Dendritic cell treated with granulocyte-macrophage colony-stimulating factor and Interleukin-4, amounts not matched to agents 40 ng/mL and 50 ng/mL, for 4 days (primary cell): Measurements from ENCODE around the gene COMMD8.
"Not testable (repeated sequence)": the region's sequence is repeated elsewhere in the genome, so short reads cannot be mapped to it uniquely, and the experiment has no call there.

Experiments
- H3K27ac Mint-ChIP-seq: one replicate; pipeline ENCODE4 v1.8.0; 2022; ENCODE audit warnings: mild to moderate bottlenecking, mixed read lengths
- H3K27me3 Mint-ChIP-seq: one replicate; pipeline ENCODE4 v1.8.0; 2022; ENCODE audit warnings: mild to moderate bottlenecking, mixed read lengths
- H3K36me3 Mint-ChIP-seq: one replicate; pipeline ENCODE4 v1.8.0; 2022; ENCODE audit warnings: low read depth, mixed read lengths
- H3K4me1 Mint-ChIP-seq: one replicate; pipeline ENCODE4 v1.8.0; 2022; ENCODE audit warnings: low read depth, mixed read lengths
- H3K4me3 Mint-ChIP-seq: one replicate; pipeline ENCODE4 v1.8.0; 2022; ENCODE audit warnings: mild to moderate bottlenecking, moderate library complexity, mixed read lengths
- H3K9me3 Mint-ChIP-seq: one replicate; pipeline ENCODE4 v1.8.0; 2022; ENCODE audit warnings: mixed read lengths
- intact Hi-C: fragments of 100-400 bp; cut with micrococcal nuclease; formaldehyde crosslinking; loops from one replicate; pipeline ENCODE4 v1.15.0; 2022

The COMMD8 gene

DNA sequence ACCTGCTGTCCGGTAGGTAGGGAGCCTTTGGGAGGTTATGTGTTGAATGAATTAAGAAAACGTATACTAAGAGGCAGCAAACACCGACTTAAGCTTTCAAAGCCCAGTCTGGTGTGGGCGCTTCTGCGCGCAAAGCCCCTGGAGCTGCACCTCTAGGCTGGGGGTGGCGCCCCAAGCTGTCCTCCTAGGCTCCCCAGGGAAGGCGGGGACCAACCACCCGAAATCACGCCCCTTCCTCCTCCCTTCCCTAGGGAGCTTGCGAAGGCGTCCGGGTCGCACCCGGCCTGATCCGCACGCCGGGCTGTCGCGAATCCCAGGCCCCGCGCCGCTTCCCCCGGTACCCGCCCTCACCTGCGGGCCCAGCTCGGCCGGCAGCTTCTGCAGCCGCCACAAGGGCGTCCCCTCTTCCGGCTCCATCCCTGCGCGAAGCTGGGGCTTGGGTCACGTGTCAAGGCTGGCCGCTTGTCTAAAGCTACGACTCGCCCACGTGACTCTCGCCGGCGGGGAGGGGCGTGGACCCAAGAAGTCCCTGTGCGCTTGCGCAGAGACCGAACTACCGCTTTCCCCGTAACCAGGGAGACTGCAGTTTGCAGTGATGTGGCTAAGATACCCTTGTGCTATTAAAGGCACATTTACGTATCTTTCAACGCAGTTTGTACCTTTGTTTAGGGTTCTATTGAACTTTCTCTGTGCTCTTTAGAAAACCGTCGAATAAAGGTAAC lies at the start of gene COMMD8:
Gene COMMD8 (minus strand): TSS at position 468 of the 722 bp plus-strand sequence. CDS start 51 bp downstream, at position 417.
- intact Hi-C loops: loop anchor here (1.0 to 5.0 kb wide), 2 partner anchors 22 to 104 kb away; partner anchors contain the start of gene ATP10D
- H3K36me3 Mint-ChIP-seq: peaks cover 18% of the 10 kb centered on the region
- peaks cover 34% of the 10 kb centered on the region for H3K4me1 Mint-ChIP-seq
- H3K4me3 Mint-ChIP-seq: peak within 1 kb of the TSS; percentile 87
- peak within 1 kb of the TSS; percentile 93 for H3K27ac Mint-ChIP-seq
- H3K27me3 Mint-ChIP-seq: no peaks in the 10 kb centered on the region
- H3K9me3 Mint-ChIP-seq: no peaks in the 10 kb centered on the region

DNA sequence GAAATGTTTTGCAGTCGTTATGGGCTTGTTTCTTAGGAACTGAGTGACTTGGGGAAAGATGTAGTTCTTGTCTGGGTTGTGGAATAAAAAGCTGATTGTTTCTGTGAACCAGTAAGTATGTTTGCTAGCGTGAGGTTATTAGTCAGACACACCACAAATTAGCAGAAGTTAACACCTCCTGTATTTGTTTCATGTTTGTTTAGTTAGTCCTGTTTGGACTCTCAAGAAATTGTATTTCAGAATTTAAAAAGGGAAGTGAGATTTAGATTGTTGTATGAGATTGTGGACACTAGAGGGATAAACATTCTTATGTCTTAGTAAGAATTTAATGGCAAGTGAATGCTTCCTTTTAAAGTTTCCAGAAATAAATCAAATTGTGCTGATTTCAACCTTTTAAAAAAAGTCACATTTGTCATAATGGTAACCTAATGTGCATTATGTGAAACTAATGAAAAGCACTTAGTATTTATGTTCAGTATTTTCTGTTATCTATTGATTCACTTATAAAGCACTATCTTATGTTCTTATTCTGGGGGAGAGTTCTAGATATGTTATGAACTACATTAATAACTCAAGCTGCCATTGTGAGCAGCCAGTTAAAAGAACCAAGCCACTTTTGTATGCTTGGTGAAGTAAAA lies 47.1 kb upstream of the COMMD8 start:
- Mint-ChIP-seq H3K27me3 (no peaks in the 10 kb centered on the region), H3K36me3 (peaks cover 34% of the 10 kb centered on the region), H3K4me3 (peak overlapping the region; percentile 7), H3K27ac (peak overlapping the region; percentile 89), H3K9me3 (no peaks in the 10 kb centered on the region), H3K4me1 (peaks cover 54% of the 10 kb centered on the region)
- intact Hi-C loops: loop anchor here (1.0 to 10.0 kb wide), 2 partner anchors 25 to 54 kb away; partner anchors contain the start of gene ATP10D

DNA sequence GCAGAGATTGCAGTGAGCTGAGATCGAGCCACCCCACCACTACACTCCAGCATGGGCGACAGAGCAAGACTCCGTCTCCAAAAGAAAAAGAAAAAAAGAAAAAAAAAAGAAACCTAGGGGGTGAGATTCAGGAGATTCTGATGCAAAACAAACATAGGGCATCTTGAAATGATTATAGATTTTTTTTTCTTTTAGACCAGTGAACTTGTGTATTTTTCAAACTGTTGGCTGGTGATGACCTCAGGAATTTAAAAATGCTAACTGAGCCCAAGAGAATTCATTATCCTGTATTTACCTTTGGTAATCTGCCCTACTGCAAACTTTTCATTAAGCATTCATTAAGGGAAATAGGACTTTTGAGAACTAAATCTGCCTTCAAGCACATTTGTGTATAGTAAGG lies 42.2 kb upstream of the COMMD8 start:
- Mint-ChIP-seq H3K4me1 (peaks cover 25% of the 10 kb centered on the region), H3K9me3 (no peaks in the 10 kb centered on the region), H3K27ac (peak overlapping the region; percentile 37), H3K27me3 (no peaks in the 10 kb centered on the region), H3K36me3 (peaks cover 6% of the 10 kb centered on the region), H3K4me3 (no peak overlapping the region)
- intact Hi-C loops: no loop called here

DNA sequence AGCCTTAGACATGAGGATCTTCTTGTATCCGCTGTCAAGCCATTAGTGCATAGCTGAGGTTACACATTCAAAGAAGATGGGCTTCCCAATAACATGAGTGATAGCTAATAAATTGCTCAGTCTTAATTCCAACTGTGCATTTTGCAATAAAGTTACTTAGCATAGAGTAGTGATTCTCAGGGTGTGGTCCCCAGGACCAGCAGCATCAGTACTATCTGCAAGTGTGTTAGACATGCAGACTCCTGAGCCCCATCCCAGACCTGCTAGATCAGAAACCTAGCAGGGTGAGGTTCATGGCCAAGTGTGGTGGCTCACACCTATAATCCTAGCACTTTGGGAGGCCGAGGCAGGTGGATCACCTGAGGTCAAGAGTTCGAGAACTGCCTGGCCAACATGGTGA lies 41.6 kb upstream of the COMMD8 start:
- H3K9me3 Mint-ChIP-seq: no peaks in the 10 kb centered on the region
- peaks cover 20% of the 10 kb centered on the region for H3K4me1 Mint-ChIP-seq
- intact Hi-C loops: no loop called here
- H3K4me3 Mint-ChIP-seq: no peak overlapping the region
- H3K27ac Mint-ChIP-seq: peak overlapping the region; percentile 37
- H3K36me3 Mint-ChIP-seq: peaks cover 6% of the 10 kb centered on the region
- no peaks in the 10 kb centered on the region for H3K27me3 Mint-ChIP-seq

DNA sequence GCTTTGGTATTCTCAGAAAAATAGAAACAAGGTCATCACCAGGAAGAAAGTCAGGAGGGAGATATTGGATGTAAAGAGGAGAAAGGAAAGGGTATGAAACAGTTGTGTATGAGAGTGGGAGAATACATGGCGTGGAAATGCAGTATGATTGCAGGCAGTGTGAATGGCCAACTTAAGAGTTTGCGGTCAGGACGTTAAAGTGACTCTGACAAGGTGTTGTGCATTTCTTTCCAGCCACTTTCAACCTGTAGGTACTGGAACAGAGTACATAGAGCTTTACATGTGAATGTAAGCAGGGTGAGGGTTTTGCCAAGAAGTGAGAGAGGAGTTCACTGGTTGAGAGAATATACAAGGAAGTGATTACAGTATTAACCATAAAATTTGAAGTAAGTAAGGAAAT lies 37.3 kb upstream of the COMMD8 start:
- Mint-ChIP-seq H3K4me3 (no peak overlapping the region), H3K27me3 (no peaks in the 10 kb centered on the region), H3K27ac (no peak overlapping the region), H3K4me1 (peaks cover 6% of the 10 kb centered on the region), H3K9me3 (no peaks in the 10 kb centered on the region), H3K36me3 (peaks cover 6% of the 10 kb centered on the region)
- intact Hi-C loops: no loop called here

DNA sequence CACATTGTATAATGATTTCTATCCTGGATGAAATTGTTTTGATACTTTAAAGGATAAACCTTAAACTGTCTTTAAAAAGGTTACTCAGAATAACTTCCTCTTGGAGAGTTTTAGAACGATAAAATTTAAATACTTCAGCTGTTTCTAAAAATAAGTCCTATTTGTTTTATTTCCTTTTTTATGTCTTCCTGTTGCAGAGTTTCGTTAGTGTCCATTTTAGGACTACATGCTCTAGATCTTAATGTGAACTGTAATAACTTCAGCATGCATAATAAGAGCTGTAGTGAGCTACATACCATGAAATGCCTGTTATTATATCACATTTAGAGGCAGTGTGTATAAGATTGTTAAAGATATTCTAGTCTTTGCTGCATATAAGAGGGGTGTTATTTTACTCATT lies 36.2 kb upstream of the COMMD8 start:
- Mint-ChIP-seq H3K4me1 (peaks cover 6% of the 10 kb centered on the region), H3K36me3 (peaks cover 6% of the 10 kb centered on the region), H3K27ac (no peak overlapping the region), H3K9me3 (no peaks in the 10 kb centered on the region), H3K4me3 (no peak overlapping the region), H3K27me3 (no peaks in the 10 kb centered on the region)
- intact Hi-C loops: no loop called here

DNA sequence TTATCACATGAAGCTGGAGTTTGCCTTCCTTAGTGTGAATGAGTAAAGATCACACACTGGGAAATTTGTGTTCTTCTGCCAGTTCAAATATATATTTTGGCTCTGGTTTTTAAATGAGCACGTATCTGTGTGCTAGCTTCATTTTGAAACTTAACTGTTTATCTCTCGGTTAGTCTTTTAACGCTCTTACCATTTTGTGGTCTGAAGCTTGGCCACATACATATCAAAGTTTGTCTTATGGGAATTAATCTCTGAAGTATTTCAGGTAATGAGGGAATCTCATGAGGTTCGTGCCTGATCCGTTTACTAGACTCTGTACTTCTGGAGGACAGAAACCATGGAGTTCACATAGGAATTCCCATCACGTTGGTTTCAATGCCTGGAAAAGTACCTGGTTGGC lies 35.4 kb upstream of the COMMD8 start:
- Mint-ChIP-seq H3K36me3 (peaks cover 6% of the 10 kb centered on the region), H3K4me1 (peaks cover 6% of the 10 kb centered on the region), H3K9me3 (no peaks in the 10 kb centered on the region), H3K27me3 (no peaks in the 10 kb centered on the region), H3K27ac (no peak overlapping the region), H3K4me3 (no peak overlapping the region)
- intact Hi-C loops: no loop called here

DNA sequence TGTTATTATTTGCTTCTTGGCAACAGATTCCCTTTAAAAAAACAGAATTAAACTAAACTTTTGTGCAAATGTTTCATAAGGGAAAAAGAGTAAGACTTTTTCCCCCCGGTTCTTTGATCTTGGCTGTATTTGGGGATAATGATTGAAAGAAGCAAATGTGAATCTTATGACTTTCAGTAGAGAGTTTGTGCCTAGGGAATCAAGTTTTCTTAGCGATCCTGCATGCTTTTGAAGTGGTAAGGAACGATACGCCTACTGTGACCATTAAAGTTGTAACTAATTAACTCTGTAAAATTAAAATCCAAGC lies 30.6 kb upstream of the COMMD8 start:
- H3K27ac Mint-ChIP-seq: no peak overlapping the region
- intact Hi-C loops: no loop called here
- H3K36me3 Mint-ChIP-seq: peaks cover 16% of the 10 kb centered on the region
- H3K4me1 Mint-ChIP-seq: peaks cover 34% of the 10 kb centered on the region
- H3K27me3 Mint-ChIP-seq: no peaks in the 10 kb centered on the region
- no peak overlapping the region for H3K4me3 Mint-ChIP-seq
- H3K9me3 Mint-ChIP-seq: no peaks in the 10 kb centered on the region

DNA sequence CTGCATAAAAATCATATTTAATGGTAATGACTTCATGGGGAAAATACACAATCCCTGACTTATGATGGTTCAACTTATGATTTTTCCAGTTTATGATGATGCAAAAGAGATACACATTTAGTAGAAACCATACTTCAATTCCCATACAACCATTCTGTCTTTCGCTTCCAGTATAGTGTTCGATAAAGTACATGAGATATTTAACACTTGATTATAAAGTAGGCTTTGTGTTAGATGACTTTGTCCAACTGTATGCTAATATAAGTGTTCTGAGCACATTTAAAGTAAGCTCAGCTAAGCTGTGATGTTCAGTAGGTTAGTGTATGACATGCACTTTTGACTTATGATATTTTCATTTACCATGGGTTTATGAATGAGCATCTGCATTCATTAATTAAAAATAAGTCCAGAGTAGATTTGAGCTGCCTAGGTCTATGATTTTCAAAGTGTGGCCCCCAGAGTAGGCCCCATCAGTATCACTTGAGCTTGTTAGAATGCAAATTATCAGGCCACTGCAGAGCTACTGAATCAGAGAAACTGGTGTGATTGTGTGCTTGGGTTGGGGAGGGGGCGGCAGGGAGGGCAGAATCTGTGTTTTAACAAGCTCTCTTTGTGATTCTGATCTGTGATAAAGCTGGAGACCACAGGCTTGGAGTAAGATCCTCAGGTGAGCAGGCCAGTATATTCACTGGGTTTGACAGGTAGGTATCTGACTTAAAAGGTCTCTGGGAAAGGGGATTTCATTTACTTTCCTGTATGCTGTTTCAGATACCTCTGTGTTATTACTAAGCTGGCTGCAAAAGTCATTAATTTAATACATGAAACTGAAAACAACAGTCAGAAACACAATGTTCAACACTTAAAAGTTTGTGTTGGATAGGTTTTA lies 30.0 kb upstream of the COMMD8 start:
- H3K27ac Mint-ChIP-seq: no peak overlapping the region
- no peak overlapping the region for H3K4me3 Mint-ChIP-seq
- no peaks in the 10 kb centered on the region for H3K27me3 Mint-ChIP-seq
- peaks cover 16% of the 10 kb centered on the region for H3K36me3 Mint-ChIP-seq
- no peaks in the 10 kb centered on the region for H3K9me3 Mint-ChIP-seq
- peaks cover 38% of the 10 kb centered on the region for H3K4me1 Mint-ChIP-seq
- intact Hi-C loops: no loop called here

DNA sequence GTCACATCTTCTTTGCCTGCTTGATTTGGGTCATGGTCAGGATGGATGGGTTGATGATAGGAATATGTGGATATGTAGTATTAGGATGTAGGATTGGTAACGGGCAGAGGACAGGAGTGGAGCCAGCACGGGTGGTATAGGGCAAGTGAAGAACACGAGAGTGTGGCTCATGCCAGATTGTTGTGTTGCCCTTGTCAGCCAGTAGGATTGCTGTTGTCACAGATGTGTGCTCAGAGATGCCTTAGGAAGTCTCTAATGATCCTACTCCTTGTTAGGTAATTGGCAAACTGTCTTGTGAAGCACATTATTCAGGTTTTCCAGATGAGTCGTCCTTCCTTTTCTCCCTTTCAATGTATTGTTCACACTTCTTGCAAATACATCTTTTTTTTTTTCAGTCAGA lies 27.0 kb upstream of the COMMD8 start:
- H3K27ac Mint-ChIP-seq: peak overlapping the region; percentile 3
- intact Hi-C loops: no loop called here
- H3K9me3 Mint-ChIP-seq: no peaks in the 10 kb centered on the region
- H3K4me3 Mint-ChIP-seq: no peak overlapping the region
- H3K36me3 Mint-ChIP-seq: peaks cover 18% of the 10 kb centered on the region
- peaks cover 33% of the 10 kb centered on the region for H3K4me1 Mint-ChIP-seq
- no peaks in the 10 kb centered on the region for H3K27me3 Mint-ChIP-seq

DNA sequence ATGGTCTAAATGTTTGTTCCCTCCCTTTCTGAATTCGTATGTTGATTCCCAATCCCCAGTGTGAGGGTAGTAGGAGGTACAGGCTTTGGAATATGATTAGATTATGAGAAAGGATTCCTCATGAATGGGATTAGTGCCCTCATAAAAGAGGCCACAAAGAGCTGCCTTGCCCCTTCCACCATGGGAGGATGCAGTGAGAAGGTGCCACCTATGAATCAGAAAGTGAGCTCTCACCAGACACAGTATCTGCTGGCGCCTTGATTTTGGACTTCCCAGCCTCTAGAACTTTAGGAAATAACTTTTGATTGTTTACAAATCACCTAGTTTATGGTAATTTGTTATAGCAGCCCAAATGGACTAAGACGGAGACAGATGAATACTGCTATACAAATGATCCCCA lies 25.2 kb upstream of the COMMD8 start:
- H3K4me3 Mint-ChIP-seq: no peak overlapping the region
- no peak overlapping the region for H3K27ac Mint-ChIP-seq
- peaks cover 25% of the 10 kb centered on the region for H3K36me3 Mint-ChIP-seq

DNA sequence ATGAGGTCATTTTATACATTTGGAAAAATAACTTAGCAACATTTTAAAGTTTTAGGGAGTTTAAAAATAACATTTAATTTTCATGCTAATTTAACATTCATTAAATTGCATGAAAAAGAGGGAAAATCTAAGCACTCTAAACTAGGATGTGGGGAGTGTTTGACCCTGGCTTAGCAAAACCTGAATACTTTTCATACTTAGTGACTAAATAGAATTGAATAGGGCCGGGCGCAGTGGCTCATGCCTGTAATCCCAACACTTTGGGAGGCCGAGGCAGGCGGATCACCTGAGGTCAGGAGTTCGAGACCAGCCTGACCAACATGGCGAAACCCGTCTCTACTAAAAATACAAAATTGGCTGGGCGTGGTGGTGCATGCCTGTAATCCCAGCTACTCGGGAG lies 23.2 kb upstream of the COMMD8 start:
- H3K27ac Mint-ChIP-seq, intact Hi-C loops, H3K9me3 Mint-ChIP-seq, H3K4me3 Mint-ChIP-seq, H3K27me3 Mint-ChIP-seq: not testable (repeated sequence)
- Mint-ChIP-seq H3K36me3 (peaks cover 22% of the 10 kb centered on the region), H3K4me1 (peaks cover 44% of the 10 kb centered on the region)

More for the DNA sequence above, 25.2 kb upstream of the COMMD8 start:
- no peaks in the 10 kb centered on the region for H3K27me3 Mint-ChIP-seq
- H3K4me1 Mint-ChIP-seq: peaks cover 39% of the 10 kb centered on the region
- intact Hi-C loops: no loop called here
- H3K9me3 Mint-ChIP-seq: no peaks in the 10 kb centered on the region

DNA sequence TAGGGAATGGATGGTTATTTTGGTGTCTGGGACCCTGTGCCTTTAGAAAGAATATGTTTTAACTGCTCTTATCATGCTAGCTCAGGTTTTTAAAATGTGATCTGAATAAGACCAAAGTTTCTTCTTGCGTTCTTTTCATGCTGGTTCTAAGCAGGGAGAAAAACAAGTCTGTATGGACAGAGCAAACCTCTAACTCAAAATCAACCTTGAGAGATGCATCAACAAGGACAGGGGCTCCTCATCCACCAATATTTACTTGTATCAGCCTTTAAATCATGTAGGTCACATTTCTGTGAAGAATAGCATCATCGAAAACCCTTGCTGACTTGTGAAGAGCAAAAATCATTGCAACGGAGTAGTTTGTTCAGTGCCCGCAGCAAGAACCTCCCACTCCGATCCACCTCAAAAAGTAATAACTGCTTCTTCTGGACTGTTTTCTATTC lies 22.8 kb upstream of the COMMD8 start:
- Mint-ChIP-seq H3K4me1 (peaks cover 39% of the 10 kb centered on the region), H3K4me3 (peak overlapping the region; percentile 90), H3K36me3 (peaks cover 17% of the 10 kb centered on the region), H3K27ac (peak overlapping the region; percentile 100), H3K27me3 (no peaks in the 10 kb centered on the region), H3K9me3 (no peaks in the 10 kb centered on the region)
- intact Hi-C loops: no loop called here

DNA sequence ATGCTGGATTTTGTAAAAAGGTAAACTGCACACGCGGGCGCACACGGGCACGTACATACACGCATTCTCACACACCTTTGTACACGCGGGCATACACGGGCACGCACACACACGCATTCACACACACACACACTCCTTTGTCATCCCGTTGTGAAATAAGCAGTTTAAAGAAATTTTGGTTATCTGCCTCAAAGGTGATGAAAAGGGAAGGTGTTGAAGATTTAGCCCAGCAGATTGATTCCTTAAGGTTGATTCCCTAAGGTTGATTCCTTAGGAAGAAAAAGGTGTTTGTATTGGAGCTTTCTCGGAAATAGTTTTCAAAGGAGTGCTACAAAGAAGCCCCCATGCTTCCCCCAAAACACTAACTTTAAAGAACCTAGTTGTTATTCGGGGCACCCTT lies 22.3 kb upstream of the COMMD8 start:
- peaks cover 34% of the 10 kb centered on the region for H3K4me1 Mint-ChIP-seq
- H3K9me3 Mint-ChIP-seq: no peaks in the 10 kb centered on the region
- peak overlapping the region; percentile 100 for H3K27ac Mint-ChIP-seq
- H3K27me3 Mint-ChIP-seq: no peaks in the 10 kb centered on the region
- peak overlapping the region; percentile 90 for H3K4me3 Mint-ChIP-seq
- intact Hi-C loops: loop anchor here (1.0 kb wide), 2 partner anchors 22 to 25 kb away; partner anchors contain the start of gene COMMD8
- H3K36me3 Mint-ChIP-seq: peaks cover 13% of the 10 kb centered on the region
